Mesendoderm (in vitro differentiated cells): ENCODE data around the gene FOXS1.

Experiments
- DNase-seq: peaks from one replicate; pipeline ENCODE4 v3.0.0; 2013
- H2AK5ac ChIP-seq: 2 replicates; pipeline ENCODE4 v1.6.1; 2013; ENCODE audit warnings: low read length, inconsistent platforms
- H2BK120ac ChIP-seq: 2 replicates; pipeline ENCODE4 v1.6.1; 2013; ENCODE audit warnings: low read depth, mild to moderate bottlenecking, low read length, moderate library complexity, mixed read lengths
- H2BK15ac ChIP-seq: replicated peaks from 2 replicates; pipeline ENCODE4 v1.6.1; 2013; ENCODE audit warnings: low read depth, mild to moderate bottlenecking, moderate library complexity
- H2BK5ac ChIP-seq: 2 replicates; pipeline ENCODE4 v1.6.1; 2013; ENCODE audit warnings: low read length, inconsistent platforms
- H3K18ac ChIP-seq: 2 replicates; pipeline ENCODE4 v1.6.1; 2013; ENCODE audit warnings: mild to moderate bottlenecking, low read length, mixed read lengths
- H3K23ac ChIP-seq: one replicate; pipeline ENCODE4 v1.6.1; 2013; ENCODE audit warnings: low read length
- H3K27ac ChIP-seq: 2 replicates; pipeline ENCODE4 v1.5.1; 2013; ENCODE audit warnings: low read depth, mild to moderate bottlenecking, inconsistent platforms, low read length, moderate library complexity
- H3K27me3 ChIP-seq: 2 replicates; pipeline ENCODE4 v1.6.1; 2013; ENCODE audit warnings: low read length, control low read depth, mild to moderate bottlenecking, inconsistent platforms; ENCODE audit not compliant: insufficient read depth, poor library complexity
- H3K36me3 ChIP-seq: 2 replicates; pipeline ENCODE4 v1.6.1; 2013; ENCODE audit warnings: low read length, inconsistent platforms; ENCODE audit not compliant: control insufficient read depth, insufficient read depth
- H3K4ac ChIP-seq: one replicate; pipeline ENCODE4 v1.6.1; 2013; ENCODE audit warnings: low read depth, mild to moderate bottlenecking, low read length, moderate library complexity
- H3K4me1 ChIP-seq: 2 replicates; pipeline ENCODE4 v1.6.1; 2013; ENCODE audit warnings: low read depth, low read length, inconsistent platforms; ENCODE audit not compliant: control insufficient read depth
- H3K4me2 ChIP-seq: 2 replicates; pipeline ENCODE4 v1.6.1; 2013; ENCODE audit warnings: low read length
- H3K4me3 ChIP-seq: 2 replicates; pipeline ENCODE4 v1.5.1; 2013; ENCODE audit warnings: mild to moderate bottlenecking, low read length
- H3K56ac ChIP-seq: one replicate; pipeline ENCODE4 v1.6.1; 2013; ENCODE audit warnings: low read length
- H3K79me1 ChIP-seq: 2 replicates; pipeline ENCODE4 v1.6.1; 2013; ENCODE audit warnings: low read length, inconsistent platforms
- H3K79me2 ChIP-seq: 2 replicates; pipeline ENCODE4 v1.6.1; 2013; ENCODE audit warnings: mild to moderate bottlenecking, low read length; ENCODE audit not compliant: control insufficient read depth, insufficient read depth
- H3K9ac ChIP-seq: 2 replicates; pipeline ENCODE4 v1.6.1; 2013; ENCODE audit warnings: low read length, inconsistent platforms
- H4K5ac ChIP-seq: one replicate; pipeline ENCODE4 v1.6.1; 2013; ENCODE audit warnings: low read length
- H4K8ac ChIP-seq: one replicate; pipeline ENCODE4 v1.6.1; 2013; ENCODE audit warnings: low read depth, mild to moderate bottlenecking, control low read depth, low read length, moderate library complexity
- WGBS: extraction: QIAGEN DNeasy Blood & Tissue Kit; methylation state at CpG from one replicate; pipeline ENCODE4 v1.1.7; 2013; ENCODE audit warnings: low lambda C conversion rate, missing lambda C conversion rate; ENCODE audit not compliant: insufficient coverage; ENCODE audit errors: extremely low coverage; 5-methylcytosine and 5-hydroxymethylcytosine counted together

The FOXS1 gene

DNA sequence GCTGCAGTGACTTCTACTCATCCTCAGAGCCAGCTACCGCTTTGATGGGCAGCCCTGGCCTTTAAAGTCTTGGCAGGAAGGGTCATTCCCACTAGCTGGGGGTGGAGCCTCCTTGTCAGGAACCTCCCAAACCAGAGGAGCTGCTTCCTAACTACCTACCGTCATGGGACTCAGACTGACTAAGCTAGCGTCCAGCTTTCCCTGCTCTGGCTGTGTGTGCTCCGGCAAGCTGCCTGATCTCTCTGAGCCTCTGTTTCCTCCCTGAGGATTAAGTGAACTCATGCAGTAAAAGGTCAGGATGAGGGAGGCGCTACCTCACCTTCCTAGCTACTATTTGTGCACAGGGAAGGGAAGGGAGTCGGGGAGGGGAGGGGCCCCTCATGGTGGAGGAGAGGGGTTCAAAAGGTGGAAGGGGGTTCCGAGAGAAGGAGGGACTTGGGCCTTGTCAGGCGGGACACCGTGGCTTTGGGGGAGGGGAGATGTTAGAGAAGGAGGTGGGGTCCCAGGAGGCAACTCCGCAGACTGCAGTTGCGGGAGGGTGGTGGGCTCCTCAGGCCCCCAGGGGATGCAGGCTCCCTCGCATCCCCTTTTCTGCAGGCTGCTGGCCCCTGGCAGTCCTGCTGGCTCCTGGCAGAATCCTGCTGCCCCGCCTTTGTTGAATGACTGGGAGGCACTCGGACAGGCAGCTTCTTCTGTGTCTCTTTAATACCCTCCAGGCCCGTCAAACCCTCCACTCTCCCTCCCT is 15.2 kb upstream of the FOXS1 start:
- no peaks in the 10 kb centered on the region for H3K36me3 ChIP-seq
- peak overlapping the region; percentile 93 for H3K4me2 ChIP-seq
- H4K8ac ChIP-seq, result no peak overlapping the region
- H3K23ac ChIP-seq, result no peak overlapping the region
- peak overlapping the region; percentile 48 for H3K9ac ChIP-seq
- no peak overlapping the region for H4K5ac ChIP-seq
- no peaks in the 10 kb centered on the region for H3K79me2 ChIP-seq
- no peak overlapping the region for H2BK5ac ChIP-seq
- H2BK15ac ChIP-seq, result no peak overlapping the region
- DNase-seq, result peak; percentile 72
- H3K27me3 ChIP-seq, result no peaks in the 10 kb centered on the region
- H3K4me1 ChIP-seq, result peaks cover 4% of the 10 kb centered on the region
- H3K4me3 ChIP-seq, result no peak overlapping the region
- no peaks in the 10 kb centered on the region for H3K79me1 ChIP-seq
- peak overlapping the region; percentile 85 for H3K56ac ChIP-seq
- no peak overlapping the region for H3K27ac ChIP-seq
- H2BK120ac ChIP-seq, result no peak overlapping the region
- no peak overlapping the region for H3K18ac ChIP-seq
- H2AK5ac ChIP-seq, result no peak overlapping the region
- WGBS, result no CpG with 5 or more reads among the region's 15 CpGs
- no peak overlapping the region for H3K4ac ChIP-seq

DNA sequence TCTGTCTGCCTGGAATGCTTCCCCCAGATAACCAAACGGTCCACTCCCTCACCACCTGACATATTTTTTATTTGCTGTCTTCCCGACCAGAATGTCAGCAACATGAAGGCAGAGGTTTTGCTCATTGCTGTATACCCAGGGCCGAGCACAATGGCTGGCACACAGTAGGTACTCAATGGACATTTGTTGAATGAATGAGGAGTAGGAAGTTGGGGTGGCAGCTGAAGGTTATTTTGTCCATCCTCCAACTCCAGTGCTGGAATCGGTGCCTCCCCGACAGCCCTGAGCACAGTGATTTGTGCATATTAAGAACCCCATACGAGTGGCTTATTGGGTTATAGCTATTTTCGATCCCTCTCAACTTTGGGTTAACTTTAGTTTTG is 14.6 kb upstream of the FOXS1 start:
- H2BK5ac ChIP-seq, result no peak overlapping the region
- H3K18ac ChIP-seq, result no peak overlapping the region
- no CpG with 5 or more reads among the region's 7 CpGs for WGBS

DNA sequence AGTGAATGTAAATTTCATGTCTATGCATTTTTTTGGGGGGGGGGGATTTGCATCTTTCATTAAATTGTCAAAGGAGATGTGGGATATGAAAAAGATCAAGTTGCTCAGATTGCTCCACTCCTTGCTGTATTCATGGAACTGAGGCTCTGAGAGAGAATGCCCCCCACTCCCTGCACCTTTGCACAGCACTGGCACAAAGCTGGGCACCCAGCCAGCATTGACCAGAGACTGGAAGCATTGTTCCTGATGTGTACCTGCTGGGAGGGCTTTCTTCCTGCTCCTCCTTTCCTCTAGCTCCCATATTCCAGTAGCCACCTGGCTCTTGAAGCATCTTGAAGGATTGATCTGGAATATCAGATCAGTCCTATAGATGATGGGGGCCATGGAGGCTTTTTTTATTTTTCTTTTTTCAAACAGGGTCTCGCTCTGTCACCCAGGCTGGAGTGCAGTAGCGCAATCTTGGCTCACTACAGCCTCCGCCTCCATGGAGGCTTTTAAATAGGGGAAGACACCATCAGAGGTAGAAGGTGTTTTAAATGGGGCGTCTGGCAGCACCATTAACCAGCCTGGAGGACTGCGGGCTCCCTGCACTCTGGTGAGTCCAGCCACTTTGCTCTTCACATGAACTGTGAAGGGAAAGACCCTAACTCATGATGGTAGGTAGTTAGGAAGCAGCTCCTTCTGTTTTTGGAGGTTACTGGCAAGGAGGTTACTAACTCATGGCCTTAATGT is 14.0 kb upstream of the FOXS1 start:
- H3K4me2 ChIP-seq, result no peak overlapping the region
- no peak overlapping the region for H2BK15ac ChIP-seq
- no peak for DNase-seq
- WGBS, result no CpG with 5 or more reads among the region's 5 CpGs
- no peaks in the 10 kb centered on the region for H3K79me1 ChIP-seq
- H3K36me3 ChIP-seq, result no peaks in the 10 kb centered on the region
- no peaks in the 10 kb centered on the region for H3K27me3 ChIP-seq
- H4K8ac ChIP-seq, result no peak overlapping the region
- H3K23ac ChIP-seq, result no peak overlapping the region
- no peak overlapping the region for H2AK5ac ChIP-seq
- H3K9ac ChIP-seq, result no peak overlapping the region
- peaks cover 4% of the 10 kb centered on the region for H3K4me1 ChIP-seq
- H3K27ac ChIP-seq, result no peak overlapping the region
- H3K18ac ChIP-seq, result no peak overlapping the region
- no peaks in the 10 kb centered on the region for H3K79me2 ChIP-seq
- H3K4ac ChIP-seq, result no peak overlapping the region
- H3K56ac ChIP-seq, result no peak overlapping the region
- H2BK120ac ChIP-seq, result no peak overlapping the region
- H3K4me3 ChIP-seq, result no peak overlapping the region
- no peak overlapping the region for H4K5ac ChIP-seq
- no peak overlapping the region for H2BK5ac ChIP-seq

More for the DNA sequence above, 14.6 kb upstream of the FOXS1 start:
- no peaks in the 10 kb centered on the region for H3K27me3 ChIP-seq
- no peak overlapping the region for H2BK15ac ChIP-seq
- H2AK5ac ChIP-seq, result no peak overlapping the region
- H2BK120ac ChIP-seq, result no peak overlapping the region
- H3K56ac ChIP-seq, result no peak overlapping the region
- H3K23ac ChIP-seq, result no peak overlapping the region
- no peak overlapping the region for H3K4me3 ChIP-seq
- no peaks in the 10 kb centered on the region for H3K79me1 ChIP-seq
- H4K5ac ChIP-seq, result no peak overlapping the region
- H3K27ac ChIP-seq, result no peak overlapping the region
- H3K79me2 ChIP-seq, result no peaks in the 10 kb centered on the region
- DNase-seq, result no peak
- H3K4me1 ChIP-seq, result peaks cover 4% of the 10 kb centered on the region
- H3K4me2 ChIP-seq, result no peak overlapping the region
- no peak overlapping the region for H4K8ac ChIP-seq
- H3K36me3 ChIP-seq, result no peaks in the 10 kb centered on the region
- H3K9ac ChIP-seq, result no peak overlapping the region
- no peak overlapping the region for H3K4ac ChIP-seq

- Histone ChIP-seq H3K4ac (no peak overlapping the region), H4K8ac (no peak overlapping the region), H3K27ac (no peak overlapping the region), H3K79me2 (no peaks in the 10 kb centered on the region), H2BK5ac (no peak overlapping the region), H3K27me3 (no peaks in the 10 kb centered on the region), H3K56ac (no peak overlapping the region), H2BK15ac (no peak overlapping the region), H3K4me1 (peaks cover 4% of the 10 kb centered on the region), H2AK5ac (no peak overlapping the region), H2BK120ac (no peak overlapping the region), H3K23ac (no peak overlapping the region), H3K4me3 (no peak overlapping the region), H3K9ac (no peak overlapping the region), H4K5ac (no peak overlapping the region), H3K4me2 (no peak overlapping the region), H3K79me1 (no peaks in the 10 kb centered on the region), H3K18ac (no peak overlapping the region), H3K36me3 (no peaks in the 10 kb centered on the region)
- DNase-seq, result no peak
- no CpG with 5 or more reads among the region's 3 CpGs for WGBS
Measured at GRCh38 chr20:31858760-31859083, 13.3 kb upstream of the FOXS1 start.

- Histone ChIP-seq H3K36me3 (no peaks in the 10 kb centered on the region), H3K79me1 (no peaks in the 10 kb centered on the region), H2BK120ac (no peak overlapping the region), H3K27me3 (no peaks in the 10 kb centered on the region), H3K18ac (no peak overlapping the region), H2AK5ac (no peak overlapping the region), H4K8ac (no peak overlapping the region), H3K4me2 (no peak overlapping the region), H3K23ac (no peak overlapping the region), H4K5ac (no peak overlapping the region), H3K79me2 (no peaks in the 10 kb centered on the region), H3K4me3 (no peak overlapping the region), H3K56ac (no peak overlapping the region), H3K4me1 (peaks cover 4% of the 10 kb centered on the region), H2BK15ac (no peak overlapping the region), H3K9ac (no peak overlapping the region), H3K4ac (no peak overlapping the region), H3K27ac (no peak overlapping the region), H2BK5ac (no peak overlapping the region)
- no peak for DNase-seq
- WGBS, result no CpG with 5 or more reads among the region's 15 CpGs
Measured at GRCh38 chr20:31857861-31858759, 12.7 kb upstream of the FOXS1 start.
